HTR-8/SVneo (cell line): ENCODE measurements around the gene NRDE2.
"Not testable (repeated sequence)": the region's sequence is repeated elsewhere in the genome, so short reads cannot be mapped to it uniquely, and the experiment has no call there.

Experiments used
- DNase-seq: peaks from one replicate; pipeline ENCODE4 v3.0.0; 2011; ENCODE audit warnings: low spot score, mixed read lengths; ENCODE audit not compliant: insufficient read length
- FAIRE-seq: peaks from 2 replicates; lab custom pipeline; 2011; peaks lifted over from hg19 to GRCh38; lab: Jason Lieb, UNC

The NRDE2 gene

GRCh38 chr14:90229942-90230341 lies 101.8 kb downstream of the NRDE2 start:
- not testable (repeated sequence) for FAIRE-seq, DNase-seq

DNA sequence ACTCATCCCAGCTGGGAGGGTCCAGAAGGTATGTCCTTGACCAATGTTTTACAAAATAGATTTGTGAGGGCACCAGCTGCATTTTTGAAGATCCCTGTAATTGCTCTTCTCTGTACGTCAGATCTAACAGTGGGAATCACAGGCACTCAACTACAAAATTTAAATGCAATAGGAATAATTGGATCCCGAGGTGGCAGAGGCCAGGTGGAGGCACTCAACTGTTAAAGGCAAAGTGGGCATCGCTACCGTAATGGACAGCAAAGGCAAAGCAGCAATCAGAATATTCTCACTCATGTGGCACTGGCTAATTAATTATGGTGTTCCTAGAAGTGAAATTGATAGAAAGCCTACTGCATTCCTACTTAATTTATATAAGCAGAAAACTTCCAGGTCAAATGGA lies 103.3 kb downstream of the NRDE2 start:
- FAIRE-seq (no peak), DNase-seq (no peak)
